Effector memory CD4-positive, alpha-beta T cell (primary cell): Measurements from ENCODE around the gene EFCAB11.

Source experiments
- DNase-seq, 3 donors: peaks; one replicate each; pipeline ENCODE4 v3.0.0-alpha.2; 2020
- H3K27ac ChIP-seq: 2 replicates; pipeline ENCODE4 v1.7.0; 2013; ENCODE audit warnings: mild to moderate bottlenecking, low read length, moderate library complexity; ENCODE audit not compliant: insufficient read depth, poor library complexity, severe bottlenecking
- H3K27me3 ChIP-seq: replicated peaks from 2 replicates; pipeline ENCODE4 v1.7.0; 2013; ENCODE audit warnings: mild to moderate bottlenecking, low read length; ENCODE audit not compliant: insufficient read depth, control insufficient read depth, poor library complexity, severe bottlenecking
- H3K36me3 ChIP-seq: 2 replicates; pipeline ENCODE4 v1.7.0; 2013; ENCODE audit warnings: mild to moderate bottlenecking, low read length, moderate library complexity; ENCODE audit not compliant: control insufficient read depth, insufficient read depth
- H3K4me1 ChIP-seq: 2 replicates; pipeline ENCODE4 v1.7.0; 2013; ENCODE audit warnings: low read length, mild to moderate bottlenecking; ENCODE audit not compliant: control insufficient read depth, insufficient read depth, poor library complexity, severe bottlenecking
- H3K4me3 ChIP-seq: 2 replicates; pipeline ENCODE4 v1.7.0; 2013; ENCODE audit warnings: low read length, low read depth, mild to moderate bottlenecking; ENCODE audit not compliant: insufficient read depth, poor library complexity, severe bottlenecking
- H3K9me3 ChIP-seq: 2 replicates; pipeline ENCODE4 v1.7.0; 2013; ENCODE audit warnings: mild to moderate bottlenecking, low read length, moderate library complexity; ENCODE audit not compliant: control insufficient read depth

EFCAB11 gene

DNA sequence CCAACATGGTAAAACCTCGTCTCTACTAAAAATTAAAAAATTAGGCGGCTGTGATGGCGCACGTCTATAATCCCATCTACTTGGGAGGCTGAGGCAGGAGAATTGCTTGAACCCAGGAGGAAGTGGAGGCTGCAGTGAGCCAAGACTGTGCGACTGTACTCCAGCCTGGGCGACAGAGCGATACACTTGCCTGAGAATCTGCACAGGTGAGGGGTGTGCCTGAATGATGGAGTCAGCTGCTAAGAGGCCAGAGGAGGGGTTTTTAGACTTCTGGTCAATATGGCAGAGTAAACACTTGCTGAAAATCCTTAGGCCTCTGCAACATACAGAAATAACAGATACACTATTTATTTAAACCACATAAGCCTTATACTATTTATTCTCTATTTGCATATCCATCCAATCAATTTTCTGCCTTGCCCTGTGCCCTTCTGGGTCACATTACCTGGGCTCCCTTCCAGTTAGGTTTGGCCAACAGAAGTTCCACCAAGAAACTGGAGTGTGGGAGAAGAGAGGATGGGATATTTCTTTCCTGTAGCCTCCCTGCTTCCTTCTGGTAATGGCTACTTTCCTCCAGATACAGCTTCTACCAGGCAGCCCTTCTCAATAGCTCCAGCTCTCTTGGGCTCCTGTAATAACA is 117.6 kb downstream of the EFCAB11 start:
- Histone ChIP-seq H3K27me3 (no peaks in the 10 kb centered on the region), H3K9me3 (no peaks in the 10 kb centered on the region), H3K4me1 (no peaks in the 10 kb centered on the region), H3K4me3 (no peak overlapping the region), H3K27ac (no peak overlapping the region), H3K36me3 (no peaks in the 10 kb centered on the region)
- DNase-seq = no peak

GRCh38 chr14:89833661-89834060 is 120.9 kb downstream of the EFCAB11 start:
- Histone ChIP-seq H3K4me3 (no peak overlapping the region), H3K27ac (no peak overlapping the region), H3K36me3 (no peaks in the 10 kb centered on the region), H3K9me3 (no peaks in the 10 kb centered on the region), H3K4me1 (no peaks in the 10 kb centered on the region), H3K27me3 (no peaks in the 10 kb centered on the region)
- DNase-seq = no peak

GRCh38 chr14:89833120-89833532 is 121.4 kb downstream of the EFCAB11 start:
- Histone ChIP-seq H3K4me1 (no peaks in the 10 kb centered on the region), H3K27me3 (no peaks in the 10 kb centered on the region), H3K27ac (no peak overlapping the region), H3K9me3 (no peaks in the 10 kb centered on the region), H3K36me3 (no peaks in the 10 kb centered on the region), H3K4me3 (no peak overlapping the region)
- no peak for DNase-seq

GRCh38 chr14:89828471-89829165 is 125.9 kb downstream of the EFCAB11 start:
- Histone ChIP-seq H3K4me3 (no peak overlapping the region), H3K27ac (no peak overlapping the region), H3K36me3 (no peaks in the 10 kb centered on the region), H3K27me3 (no peaks in the 10 kb centered on the region), H3K4me1 (no peaks in the 10 kb centered on the region), H3K9me3 (no peaks in the 10 kb centered on the region)
- no peak for DNase-seq

- no peak for DNase-seq
- H3K9me3 ChIP-seq = no peaks in the 10 kb centered on the region
Measured at GRCh38 chr14:89827265-89827664, 127.3 kb downstream of the EFCAB11 start.

DNA sequence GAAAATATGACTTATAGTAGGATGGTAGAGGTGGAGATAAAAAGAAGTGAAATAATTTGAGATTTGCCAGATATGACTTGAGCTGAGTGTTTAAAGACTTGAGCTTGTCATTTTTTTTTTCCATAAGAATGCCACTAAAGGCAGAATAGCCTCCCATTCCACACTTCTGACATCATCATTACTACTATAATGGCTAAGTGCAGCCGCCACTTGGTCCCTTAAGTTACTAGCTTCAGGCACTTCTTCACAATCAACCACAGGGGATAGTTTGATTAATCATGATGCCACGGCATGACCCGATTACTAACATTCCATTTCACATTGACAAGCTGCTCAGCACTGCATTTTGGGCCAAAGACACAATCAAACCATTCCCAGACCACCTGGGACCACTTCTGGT is 127.9 kb downstream of the EFCAB11 start:
- no peak for DNase-seq
- Histone ChIP-seq H3K4me3 (no peak overlapping the region), H3K36me3 (no peaks in the 10 kb centered on the region), H3K27me3 (no peaks in the 10 kb centered on the region), H3K27ac (no peak overlapping the region), H3K9me3 (no peaks in the 10 kb centered on the region), H3K4me1 (no peaks in the 10 kb centered on the region)

More at GRCh38 chr14:89827265-89827664, 127.3 kb downstream of the EFCAB11 start:
- no peak overlapping the region for H3K4me3 ChIP-seq
- no peaks in the 10 kb centered on the region for H3K27me3 ChIP-seq
- no peaks in the 10 kb centered on the region for H3K36me3 ChIP-seq
- no peaks in the 10 kb centered on the region for H3K4me1 ChIP-seq
- H3K27ac ChIP-seq = no peak overlapping the region

DNA sequence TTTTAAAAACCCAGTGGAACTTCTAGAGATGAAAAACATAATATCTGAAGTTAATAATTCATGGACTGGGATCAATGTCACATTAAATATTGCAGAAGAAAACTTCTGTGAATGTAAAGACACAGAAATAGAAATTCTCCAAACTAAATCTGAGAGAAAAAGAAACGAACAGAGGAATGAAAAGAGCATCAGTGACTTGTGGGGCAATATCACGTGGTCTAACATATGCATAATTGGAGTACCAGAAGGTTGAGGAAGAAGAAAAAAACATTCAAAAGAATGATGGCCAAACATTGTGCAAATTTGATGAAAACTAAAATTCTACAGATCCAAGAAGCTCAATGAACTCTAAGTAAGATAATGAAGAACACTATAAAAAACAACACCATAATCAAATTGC is 130.8 kb downstream of the EFCAB11 start:
- no peaks in the 10 kb centered on the region for H3K27me3 ChIP-seq
- H3K36me3 ChIP-seq = no peaks in the 10 kb centered on the region
- no peak overlapping the region for H3K27ac ChIP-seq
- no peaks in the 10 kb centered on the region for H3K9me3 ChIP-seq
- no peak overlapping the region for H3K4me3 ChIP-seq
- no peak for DNase-seq
- no peaks in the 10 kb centered on the region for H3K4me1 ChIP-seq

GRCh38 chr14:89814126-89814525 is 140.4 kb downstream of the EFCAB11 start:
- H3K9me3 ChIP-seq = no peaks in the 10 kb centered on the region
- no peaks in the 10 kb centered on the region for H3K36me3 ChIP-seq
- no peaks in the 10 kb centered on the region for H3K27me3 ChIP-seq
- H3K27ac ChIP-seq = no peak overlapping the region
- H3K4me1 ChIP-seq = no peaks in the 10 kb centered on the region
- DNase-seq = no peak
- no peak overlapping the region for H3K4me3 ChIP-seq

- Histone ChIP-seq H3K27ac (no peak overlapping the region), H3K9me3 (no peaks in the 10 kb centered on the region), H3K4me1 (no peaks in the 10 kb centered on the region), H3K27me3 (no peaks in the 10 kb centered on the region), H3K36me3 (no peaks in the 10 kb centered on the region), H3K4me3 (no peak overlapping the region)
- no peak for DNase-seq
Measured at GRCh38 chr14:89813617-89814031, 140.9 kb downstream of the EFCAB11 start.

GRCh38 chr14:89811954-89812575 is 142.5 kb downstream of the EFCAB11 start:
- Histone ChIP-seq H3K9me3 (no peaks in the 10 kb centered on the region), H3K4me3 (no peak overlapping the region), H3K4me1 (no peaks in the 10 kb centered on the region), H3K27ac (no peak overlapping the region), H3K36me3 (no peaks in the 10 kb centered on the region), H3K27me3 (no peaks in the 10 kb centered on the region)
- no peak for DNase-seq
